ENCODE data around the gene GIPC2. TPM values are rescaled to one million over a fixed set of nuclear protein-coding genes. Genes with fewer than 3 reads are reported as not detected.

Gene GIPC2
- total RNA-seq, 2 donors from 2014 or later: 0.79 to 2.1 TPM

GRCh38 chr1:78177708-78178270, 132.0 kb downstream of the GIPC2 start:
- WGBS, 2 experiments (ENCODE audit: insufficient coverage in 1 of 2, insufficient read length in 1 of 2): 75 to 78% methylated on average over 3 of the region's 3 CpGs
- H3K9me3 Mint-ChIP-seq: no peaks in the 10 kb centered on the region
- H3K27me3 Mint-ChIP-seq (ENCODE audit: insufficient read depth): peaks cover 34% of the 10 kb centered on the region
- Histone ChIP-seq H3K27me3 (ENCODE audit: control insufficient read depth, insufficient read depth, low read length, poor library complexity, severe bottlenecking) (no peaks in the 10 kb centered on the region), H3K36me3 (ENCODE audit: control insufficient read depth, insufficient read depth, low read length) (no peaks in the 10 kb centered on the region), H3K9ac (ENCODE audit: extremely low read depth, low read length, poor library complexity, severe bottlenecking) (no peak overlapping the region), H3K4me3 (ENCODE audit: low read length) (no peak overlapping the region), H3K4me1 (ENCODE audit: control insufficient read depth, insufficient read depth, low read length) (no peaks in the 10 kb centered on the region), H3K27ac (ENCODE audit: low read depth, low read length) (no peak overlapping the region), H3K9me3 (ENCODE audit: control insufficient read depth, low read length) (no peaks in the 10 kb centered on the region)
- no peak for TF ChIP-seq CTCF (conservative IDR thresholded peaks at IDR 0.05)
- H3K4me1 Mint-ChIP-seq: no peaks in the 10 kb centered on the region
- DNase-seq: no peak
- no peaks in the 10 kb centered on the region for H3K36me3 Mint-ChIP-seq (ENCODE audit: low read depth)
- no peak overlapping the region for H3K27ac Mint-ChIP-seq
- H3K4me3 Mint-ChIP-seq: no peak overlapping the region

GRCh38 chr1:78178816-78179215, 133.1 kb downstream of the GIPC2 start:
- H3K4me3 Mint-ChIP-seq: no peak overlapping the region
- no peak overlapping the region for H3K27ac Mint-ChIP-seq
- 89 to 100% methylated on average over 1 to 4 of the region's 4 CpGs for WGBS, 2 experiments (ENCODE audit: insufficient coverage in 1 of 2, insufficient read length in 1 of 2)
- no peaks in the 10 kb centered on the region for H3K9me3 Mint-ChIP-seq
- H3K27ac ChIP-seq (ENCODE audit: low read depth, low read length): no peak overlapping the region
- no peak for DNase-seq
- H3K27me3 Mint-ChIP-seq (ENCODE audit: insufficient read depth): peaks cover 38% of the 10 kb centered on the region
- no peaks in the 10 kb centered on the region for H3K36me3 Mint-ChIP-seq (ENCODE audit: low read depth)
- no peaks in the 10 kb centered on the region for H3K4me1 Mint-ChIP-seq
- H3K4me1 ChIP-seq (ENCODE audit: control insufficient read depth, insufficient read depth, low read length): no peaks in the 10 kb centered on the region
- no peak overlapping the region for H3K4me3 ChIP-seq (ENCODE audit: low read length)
- no peaks in the 10 kb centered on the region for H3K9me3 ChIP-seq (ENCODE audit: control insufficient read depth, low read length)
- H3K36me3 ChIP-seq (ENCODE audit: control insufficient read depth, insufficient read depth, low read length): no peaks in the 10 kb centered on the region
- H3K9ac ChIP-seq (ENCODE audit: extremely low read depth, low read length, poor library complexity, severe bottlenecking): no peak overlapping the region
- no peak for TF ChIP-seq CTCF (conservative IDR thresholded peaks at IDR 0.05)
- H3K27me3 ChIP-seq (ENCODE audit: control insufficient read depth, insufficient read depth, low read length, poor library complexity, severe bottlenecking): no peaks in the 10 kb centered on the region

GRCh38 chr1:78184460-78185072, 138.8 kb downstream of the GIPC2 start:
- no peak overlapping the region for H3K27ac Mint-ChIP-seq
- Histone ChIP-seq H3K9me3 (ENCODE audit: control insufficient read depth, low read length) (no peaks in the 10 kb centered on the region), H3K27me3 (ENCODE audit: control insufficient read depth, insufficient read depth, low read length, poor library complexity, severe bottlenecking) (no peaks in the 10 kb centered on the region), H3K36me3 (ENCODE audit: control insufficient read depth, insufficient read depth, low read length) (no peaks in the 10 kb centered on the region), H3K27ac (ENCODE audit: low read depth, low read length) (no peak overlapping the region), H3K4me1 (ENCODE audit: control insufficient read depth, insufficient read depth, low read length) (no peaks in the 10 kb centered on the region), H3K9ac (ENCODE audit: extremely low read depth, low read length, poor library complexity, severe bottlenecking) (no peak overlapping the region), H3K4me3 (ENCODE audit: low read length) (no peak overlapping the region)
- no peak for TF ChIP-seq CTCF (conservative IDR thresholded peaks at IDR 0.05)
- no peaks in the 10 kb centered on the region for H3K4me1 Mint-ChIP-seq
- DNase-seq: no peak
- H3K27me3 Mint-ChIP-seq (ENCODE audit: insufficient read depth): peaks cover 44% of the 10 kb centered on the region
- no peak overlapping the region for H3K4me3 Mint-ChIP-seq
- no peaks in the 10 kb centered on the region for H3K36me3 Mint-ChIP-seq (ENCODE audit: low read depth)
- 90 to 91% methylated on average over 1 to 3 of the region's 3 CpGs for WGBS, 2 experiments (ENCODE audit: insufficient coverage in 1 of 2, insufficient read length in 1 of 2)
- peaks cover 13% of the 10 kb centered on the region for H3K9me3 Mint-ChIP-seq

Other genes starting within 250 kb of the GIPC2 start
- gene NEXN, start 157.3 kb upstream of the GIPC2 start, total RNA-seq: 1 to 10 TPM; 5.7 TPM
- gene FUBP1, start 66.9 kb upstream of the GIPC2 start, total RNA-seq: 100 to 1,000 TPM; 220 to 242 TPM
- 10 to 100 TPM; 16.4 to 38.4 TPM for gene DNAJB4, start 41.0 kb upstream of the GIPC2 start, total RNA-seq

Measured in endodermal cell (in vitro differentiated cells).